Caco-2 (cell line): ENCODE measurements around the gene SIRT7. TPM values are rescaled to one million over a fixed set of nuclear protein-coding genes. Genes with fewer than 3 reads are reported as not detected.
A peak's percentile ranks its signal among the peaks of the same experiment; 100 is the strongest.

Source experiments
- BruUV-seq: library from RNA; stranded (reverse); fragments of 400-500 nt; replicated peaks from 2 replicates; lab custom pipeline; 2021; lab: Mats Ljungman, UMichigan
- CTCF ChIA-PET: fragments of 300-600 bp; sonication (Branson Sonifier 250); formaldehyde crosslinking; loops from one replicate; lab custom pipeline; 2022; ENCODE audit warnings: antibody characterized with exemption; lab: Charles Lee
- POLR2A ChIA-PET: fragments of 300-600 bp; sonication (Branson Sonifier 250); formaldehyde crosslinking; loops from one replicate; lab custom pipeline; 2022; ENCODE audit warnings: antibody characterized with exemption; lab: Charles Lee
- DNase-seq, 2 experiments: peaks; one replicate each; pipeline versions ENCODE4 v3.0.0 to v3.0.0-alpha.2; 2020 to 2022
- H3K27me3 ChIP-seq: replicated peaks from 2 replicates; pipeline ENCODE4 v1.6.0; 2011; ENCODE audit warnings: low read length; ENCODE audit not compliant: control insufficient read depth, insufficient read depth
- H3K36me3 ChIP-seq: 2 replicates; pipeline ENCODE4 v1.5.1; 2011; ENCODE audit warnings: low read length; ENCODE audit not compliant: control insufficient read depth, insufficient read depth
- H3K4me1 ChIP-seq: fragments of 250-450 bp; sonication (Bioruptor Pico); 2 replicates; pipeline ENCODE4 v1.5.1; 2020; ENCODE audit warnings: mild to moderate bottlenecking
- H3K4me3 ChIP-seq: 2 replicates; pipeline ENCODE4 v1.5.1; 2011; ENCODE audit warnings: low read depth, mild to moderate bottlenecking, control low read depth, low read length
- H3K9me3 ChIP-seq: fragments of 250-450 bp; sonication (Bioruptor Pico); 2 replicates; pipeline ENCODE4 v1.5.1; 2020; ENCODE audit warnings: mild to moderate bottlenecking, moderate library complexity
- H3K27ac Mint-ChIP-seq: one replicate; pipeline ENCODE4 v1.8.0; 2022; ENCODE audit warnings: mixed read lengths; ENCODE audit not compliant: unreplicated experiment
- H3K27me3 Mint-ChIP-seq: one replicate; pipeline ENCODE4 v1.8.0; 2022; ENCODE audit warnings: mixed read lengths; ENCODE audit not compliant: insufficient read depth, unreplicated experiment
- H3K36me3 Mint-ChIP-seq: one replicate; pipeline ENCODE4 v1.8.0; 2022; ENCODE audit warnings: mild to moderate bottlenecking, mixed read lengths; ENCODE audit not compliant: insufficient read depth, unreplicated experiment
- H3K4me1 Mint-ChIP-seq: one replicate; pipeline ENCODE4 v1.8.0; 2022; ENCODE audit warnings: low read depth, mixed read lengths; ENCODE audit not compliant: unreplicated experiment
- H3K4me3 Mint-ChIP-seq: one replicate; pipeline ENCODE4 v1.8.0; 2022; ENCODE audit warnings: mild to moderate bottlenecking, moderate library complexity, mixed read lengths; ENCODE audit not compliant: unreplicated experiment
- H3K9me3 Mint-ChIP-seq: one replicate; pipeline ENCODE4 v1.8.0; 2022; ENCODE audit warnings: mixed read lengths; ENCODE audit not compliant: unreplicated experiment
- CTCF ChIP-seq, 2 experiments: fragments of 200-600 bp in 1 of 2; IDR thresholded peaks; 1 replicate in 1 of 2; 2 replicates in 1 of 2; pipeline versions ENCODE4 v1.5.1 to v1.8.0; 2011 to 2022; ENCODE audit warnings: antibody characterized with exemption in 1 of 2, control low read depth in 1 of 2, inconsistent platforms in 1 of 2, low read depth in 1 of 2, low read length in 1 of 2, mild to moderate bottlenecking in 1 of 2, moderate library complexity in 1 of 2; ENCODE audit not compliant: insufficient read depth in 1 of 2, severe bottlenecking in 1 of 2, unreplicated experiment in 1 of 2
- intact Hi-C: fragments of 100-400 bp; cut with micrococcal nuclease; formaldehyde crosslinking; loops from one replicate; pipeline ENCODE4 v1.10.0; 2022; ENCODE audit not compliant: unreplicated experiment
- total RNA-seq: library from RNA; stranded (reverse); gene quantifications from 2 replicates; pipeline ENCODE4 v1.2.3, GENCODE V29; 2022

SIRT7 gene
- total RNA-seq, 1 experiment from 2014 or later, result 55.6 TPM

GRCh38 chr17:81905993-81906392 is 12.0 kb downstream of the SIRT7 start:
- TF ChIP-seq CTCF (IDR thresholded peaks at IDR 0.05; ENCODE audit: insufficient read depth in 1 of 2, low read depth in 1 of 2, low read length in 1 of 2, severe bottlenecking in 1 of 2, unreplicated experiment in 1 of 2), result no peak
- intact Hi-C loops, result no loop called here
- no peaks in the 10 kb centered on the region for H3K9me3 Mint-ChIP-seq
- no peak overlapping the region for H3K27ac Mint-ChIP-seq
- Histone ChIP-seq H3K36me3 (peaks cover 12% of the 10 kb centered on the region; the same call in 1 of the 2 replicates), H3K4me1 (peaks cover 12% of the 10 kb centered on the region), H3K27me3 (no peaks in the 10 kb centered on the region), H3K9me3 (no peaks in the 10 kb centered on the region), H3K4me3 (no peak overlapping the region)
- CTCF ChIA-PET, result no interaction called here
- no TSS peak for BruUV-seq
- H3K4me1 Mint-ChIP-seq, result peaks cover 2% of the 10 kb centered on the region
- DNase-seq, result no peak
- H3K4me3 Mint-ChIP-seq, result no peak overlapping the region
- H3K36me3 Mint-ChIP-seq, result peaks cover 85% of the 10 kb centered on the region
- POLR2A ChIA-PET, result no interaction called here
- H3K27me3 Mint-ChIP-seq, result no peaks in the 10 kb centered on the region

DNA sequence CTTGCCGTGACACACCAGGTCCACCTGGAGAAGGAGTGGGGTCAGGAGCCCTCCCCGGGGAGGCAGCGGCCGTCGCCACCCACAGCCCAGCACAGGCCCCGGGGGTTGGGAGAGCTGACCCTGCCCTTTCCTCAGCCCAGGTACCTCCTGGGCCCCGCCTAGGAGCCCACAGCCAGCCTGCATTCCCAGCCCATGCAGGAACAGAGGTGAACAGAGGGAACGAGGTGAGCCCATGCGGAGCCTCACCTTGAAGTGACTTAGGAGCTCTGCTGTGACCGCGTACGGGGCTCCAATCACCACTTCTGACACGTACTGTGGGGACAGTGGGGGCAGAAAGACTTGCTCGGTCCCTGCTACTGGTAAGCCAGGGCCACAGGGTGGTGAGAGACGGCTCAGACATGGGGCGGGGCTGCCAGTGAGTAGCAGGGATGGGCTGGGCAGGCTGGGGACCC is 12.5 kb downstream of the SIRT7 start:
- Histone ChIP-seq H3K4me3 (no peak overlapping the region), H3K9me3 (no peaks in the 10 kb centered on the region), H3K36me3 (peaks cover 12% of the 10 kb centered on the region; the same call in 1 of the 2 replicates), H3K4me1 (peaks cover 12% of the 10 kb centered on the region), H3K27me3 (no peaks in the 10 kb centered on the region)
- DNase-seq, result no peak
- BruUV-seq, result no TSS peak
- Mint-ChIP-seq H3K4me1 (peaks cover 7% of the 10 kb centered on the region), H3K9me3 (no peaks in the 10 kb centered on the region), H3K36me3 (peaks cover 87% of the 10 kb centered on the region), H3K27me3 (no peaks in the 10 kb centered on the region), H3K4me3 (no peak overlapping the region), H3K27ac (no peak overlapping the region)
- CTCF ChIA-PET, result no interaction called here
- intact Hi-C loops, result no loop called here
- no peak for TF ChIP-seq CTCF (IDR thresholded peaks at IDR 0.05; ENCODE audit: insufficient read depth in 1 of 2, low read depth in 1 of 2, low read length in 1 of 2, severe bottlenecking in 1 of 2, unreplicated experiment in 1 of 2)
- POLR2A ChIA-PET, result no interaction called here

GRCh38 chr17:81904600-81905423 is 13.2 kb downstream of the SIRT7 start:
- H3K36me3 Mint-ChIP-seq, result peaks cover 87% of the 10 kb centered on the region
- no peaks in the 10 kb centered on the region for H3K27me3 Mint-ChIP-seq
- no peak overlapping the region for H3K27ac Mint-ChIP-seq
- no peak for TF ChIP-seq CTCF (IDR thresholded peaks at IDR 0.05; ENCODE audit: insufficient read depth in 1 of 2, low read depth in 1 of 2, low read length in 1 of 2, severe bottlenecking in 1 of 2, unreplicated experiment in 1 of 2)
- intact Hi-C loops, result no loop called here
- no peak overlapping the region for H3K4me3 Mint-ChIP-seq
- ChIA-PET CTCF (interaction anchor here (0.5 kb wide), 1 partner anchor 23 kb away, joined by 5 read pairs; the partner anchor contains the start of gene MAFG), POLR2A (no interaction called here)
- Histone ChIP-seq H3K9me3 (no peaks in the 10 kb centered on the region), H3K4me1 (peaks cover 7% of the 10 kb centered on the region), H3K4me3 (no peak overlapping the region), H3K27me3 (no peaks in the 10 kb centered on the region), H3K36me3 (peaks cover 12% of the 10 kb centered on the region; the same call in 1 of the 2 replicates)
- BruUV-seq, result TSS peak; percentile 8
- DNase-seq, result no peak
- H3K9me3 Mint-ChIP-seq, result no peaks in the 10 kb centered on the region
- H3K4me1 Mint-ChIP-seq, result peaks cover 7% of the 10 kb centered on the region
